DMS53 (cell line): ENCODE measurements around the gene GREB1.

ENCODE experiments used
- DNase-seq: peaks from one replicate; lab custom pipeline; 2025; lab: John Stamatoyannopoulos, UW

Gene GREB1

DNA sequence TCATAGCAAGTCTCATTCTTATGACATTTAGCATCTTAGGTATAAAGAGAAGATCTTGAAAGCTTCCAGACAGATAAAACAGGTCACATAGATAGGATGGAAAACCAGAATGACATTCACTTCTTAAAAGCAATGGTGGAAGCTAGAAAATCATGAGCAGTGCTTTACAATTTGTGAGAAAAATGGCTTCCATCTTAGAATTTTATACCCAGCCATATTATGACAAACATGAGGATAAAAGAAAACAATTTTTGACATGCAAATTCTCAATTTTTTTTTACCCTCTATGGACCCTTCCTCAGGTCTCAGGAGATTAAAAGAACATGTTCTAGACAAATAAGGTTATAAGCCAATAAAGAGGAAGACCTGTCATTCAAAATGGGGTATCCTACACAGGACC, 129.0 kb downstream of the GREB1 start:
- DNase-seq = no peak

DNA sequence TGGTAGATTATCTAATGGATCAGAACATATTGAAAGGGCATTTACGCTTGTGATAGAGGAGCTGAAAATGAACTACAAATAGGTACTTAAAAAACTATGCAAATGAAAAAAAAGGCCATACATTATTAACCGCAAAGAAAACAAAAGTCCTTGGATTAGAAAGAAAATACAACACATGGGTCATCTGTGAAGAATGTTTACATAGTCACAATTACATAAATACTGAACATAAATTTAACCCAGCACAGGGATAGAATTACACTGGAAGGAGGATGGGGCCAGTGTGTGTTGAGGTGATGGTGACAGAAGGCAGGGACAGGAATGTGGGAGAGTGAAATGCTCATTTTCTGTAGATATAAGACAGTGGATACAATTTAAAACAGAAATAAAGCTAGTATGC, 129.6 kb downstream of the GREB1 start:
- peak; percentile 49 for DNase-seq

DNA sequence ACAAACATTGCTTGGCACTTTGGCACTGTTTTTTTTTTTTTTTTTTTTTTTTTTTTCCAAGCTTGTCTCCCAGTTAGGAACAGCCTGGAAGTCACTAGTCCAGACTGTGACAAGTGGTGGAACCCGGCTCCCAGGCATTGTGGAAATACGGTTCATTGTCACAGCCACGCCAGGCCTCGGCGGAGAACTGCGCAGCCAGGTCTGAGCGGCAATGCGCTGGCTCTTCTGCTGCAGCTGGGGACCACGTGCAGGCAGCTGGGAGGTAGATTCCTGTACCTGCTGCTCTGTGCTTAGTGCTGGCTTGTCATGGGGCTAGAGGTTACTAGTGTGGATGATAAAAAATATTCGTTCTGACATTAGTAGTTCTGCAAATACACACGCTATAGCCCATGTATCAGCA, 131.2 kb downstream of the GREB1 start:
- DNase-seq = no peak

DNA sequence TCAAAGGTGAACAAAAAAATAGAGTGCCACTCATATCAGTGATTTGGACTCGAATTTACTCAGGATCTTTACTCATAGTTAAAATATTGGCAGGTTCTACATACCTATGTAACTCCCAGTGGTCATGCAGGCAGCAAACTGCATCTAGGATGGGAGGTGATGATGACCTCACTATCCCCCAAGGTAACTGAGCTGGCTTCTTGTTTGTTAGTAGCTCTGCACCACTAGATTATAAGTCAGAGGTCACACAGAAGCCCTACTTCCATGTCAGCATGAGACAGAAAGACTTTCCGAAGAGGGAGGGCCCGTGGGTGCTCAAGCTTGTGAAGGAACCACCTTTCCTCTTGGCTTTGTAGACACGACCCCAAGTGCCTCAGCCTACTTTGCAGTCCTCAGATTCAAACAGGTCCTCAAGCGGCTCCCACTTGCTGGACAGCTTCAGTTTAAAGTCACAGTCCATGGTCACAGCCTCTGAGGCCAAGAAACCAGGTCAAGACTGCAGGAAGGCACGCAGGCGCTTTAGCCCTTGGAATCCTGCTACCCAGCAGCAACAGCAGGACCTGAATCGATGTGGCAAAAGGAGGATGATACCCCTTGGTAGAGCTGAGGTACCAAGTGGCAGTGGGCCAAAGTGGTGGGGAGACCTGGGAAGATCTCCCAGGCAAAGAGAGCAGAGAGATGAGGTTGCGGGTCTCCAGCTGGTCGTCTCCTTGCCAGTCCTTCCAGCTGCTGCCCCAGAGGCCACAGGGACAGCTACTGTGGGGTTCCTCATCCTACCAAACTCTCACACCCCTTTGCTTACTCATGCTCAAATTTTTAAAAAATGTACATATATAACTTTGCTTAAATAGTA, 131.9 kb downstream of the GREB1 start:
- DNase-seq = no peak

DNA sequence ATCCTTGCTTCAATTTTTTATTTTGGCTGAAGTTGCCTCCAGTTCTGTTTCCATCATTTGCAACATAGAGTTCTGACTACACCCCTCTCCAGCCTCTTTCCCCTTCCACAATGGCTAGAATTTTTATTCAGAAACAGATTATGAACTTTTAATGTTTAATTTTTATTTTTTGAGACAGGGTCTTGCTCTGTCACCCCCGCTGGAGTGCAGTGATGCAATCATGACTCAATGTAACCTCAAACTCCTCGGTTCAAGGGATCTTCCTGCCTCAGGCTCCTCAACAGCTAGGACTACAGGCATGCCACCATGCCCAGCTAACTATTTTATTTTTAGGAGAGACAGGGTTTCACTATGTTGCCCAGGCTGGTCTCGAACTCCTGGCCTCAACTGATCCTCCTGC, 133.3 kb downstream of the GREB1 start:
- no peak for DNase-seq

DNA sequence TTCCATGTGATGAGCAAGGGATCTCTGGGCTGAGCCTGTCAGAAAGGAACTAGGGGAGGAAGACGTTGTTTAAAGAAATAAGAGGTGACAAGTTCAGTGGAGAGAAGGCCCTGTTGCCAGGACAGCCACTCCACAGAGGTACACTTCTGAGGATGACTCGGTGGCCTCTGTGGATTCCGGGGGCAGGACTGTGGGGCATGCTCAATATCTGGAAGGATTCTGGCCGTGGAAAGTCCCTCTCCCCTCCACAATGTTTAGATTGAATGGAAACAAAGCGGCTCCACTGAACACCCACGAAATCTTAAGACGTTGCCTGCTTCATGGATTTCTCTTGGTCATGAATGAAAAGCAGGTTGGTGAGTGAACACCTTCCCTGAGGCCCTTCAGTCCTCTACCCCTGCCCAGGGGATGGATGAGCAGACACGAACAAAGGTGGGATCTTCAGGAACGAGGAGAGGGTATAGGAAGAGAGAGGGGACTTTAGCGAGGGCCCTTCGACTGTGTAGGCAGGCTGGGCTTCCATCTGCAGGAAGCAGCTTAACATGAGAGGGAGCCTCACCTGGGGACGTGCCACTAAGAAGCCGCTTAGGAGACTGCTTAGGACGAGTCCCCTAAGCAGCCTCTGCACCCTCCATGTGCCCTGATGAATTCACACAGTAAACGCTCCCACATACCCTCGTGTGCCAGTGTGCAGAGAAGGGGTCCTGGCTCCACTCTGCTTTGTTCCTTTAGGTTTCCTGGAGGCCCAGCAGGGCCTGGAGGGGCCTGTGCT, 134.2 kb downstream of the GREB1 start:
- DNase-seq = no peak

DNA sequence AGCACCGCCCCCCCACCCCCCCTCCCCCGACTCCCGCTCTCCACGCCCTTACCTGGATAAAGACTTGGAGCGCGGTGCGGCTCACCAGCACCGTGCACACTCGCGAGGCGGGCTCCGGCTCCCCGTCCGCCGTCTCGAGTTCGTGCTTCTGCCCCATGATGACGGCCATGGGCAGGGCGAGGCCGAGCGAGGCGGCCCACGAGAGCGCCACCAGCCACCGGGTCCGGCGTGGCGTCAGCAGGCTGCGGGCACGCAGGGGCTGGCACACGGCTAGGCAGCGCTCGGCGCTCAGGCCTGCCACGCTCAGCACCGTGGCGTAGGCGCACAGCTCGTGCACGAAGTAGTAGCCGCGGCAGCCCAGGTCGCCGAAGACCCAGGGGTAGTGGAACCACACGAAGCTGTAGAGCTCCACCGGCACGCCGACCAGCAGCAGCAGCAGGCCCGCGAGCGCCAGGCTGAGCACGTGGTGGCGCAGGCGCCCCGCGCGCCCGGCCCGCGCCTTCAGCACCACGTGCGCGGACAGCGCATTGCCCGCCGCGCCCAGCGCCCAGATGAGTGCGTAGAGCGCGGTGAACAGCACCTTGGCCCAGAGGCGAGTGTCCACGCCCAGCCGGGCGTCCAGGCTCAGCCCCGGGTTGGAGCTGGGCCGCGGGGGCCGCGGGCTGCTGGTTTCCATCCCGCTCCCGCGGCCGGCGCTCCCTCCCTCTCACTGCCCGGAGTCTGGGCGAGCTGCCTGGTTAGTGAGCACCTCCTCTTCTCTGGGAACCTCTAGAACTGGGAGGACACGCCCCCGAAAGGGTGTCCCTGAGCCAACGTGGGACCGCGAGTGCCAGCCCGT, 135.8 kb downstream of the GREB1 start, which contains the start of gene NTSR2:
TSS of gene NTSR2 (minus strand) at position 742 of the 838 bp plus-strand sequence. CDS start at position 676, 66 bp downstream.
- peak; percentile 62 for DNase-seq

DNA sequence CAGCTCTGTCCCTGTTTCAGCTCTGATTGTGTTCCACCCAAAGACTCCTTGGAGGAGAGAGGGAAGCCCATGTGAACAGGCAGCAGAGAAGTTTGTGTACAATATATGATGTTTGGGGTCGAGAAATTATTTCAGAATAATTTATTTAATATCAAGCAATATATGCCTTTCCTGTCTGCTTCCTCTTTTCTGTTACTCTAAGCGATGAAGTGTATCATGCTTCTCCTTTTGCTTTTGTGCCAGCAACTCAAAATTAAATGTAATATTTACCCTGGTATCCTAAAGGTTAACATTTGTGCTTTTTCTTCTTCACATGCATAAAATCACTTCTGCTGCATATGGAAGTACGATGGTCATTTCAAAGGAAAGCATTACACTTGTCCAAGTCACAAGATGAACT, 138.6 kb downstream of the GREB1 start:
- DNase-seq = no peak

DNA sequence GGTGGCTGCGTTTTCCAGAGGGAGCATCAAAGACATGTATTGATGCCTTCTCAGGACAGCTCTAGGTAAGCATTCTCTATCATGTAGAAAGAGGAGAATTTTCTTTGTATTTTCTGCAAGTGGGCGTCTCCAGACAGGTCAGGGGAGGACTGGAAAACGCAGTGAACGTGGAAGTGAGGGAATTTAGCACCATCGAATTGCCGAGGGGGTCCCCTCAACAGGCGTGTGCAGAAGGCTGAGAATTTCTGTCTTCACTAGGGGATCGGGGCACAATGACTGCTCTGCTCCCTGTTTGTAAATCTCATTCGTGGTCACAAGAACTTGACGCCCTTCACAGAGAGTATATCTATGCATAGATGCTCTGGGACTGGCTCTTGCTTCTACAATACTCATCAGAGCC, 141.1 kb downstream of the GREB1 start:
- no peak for DNase-seq

DNA sequence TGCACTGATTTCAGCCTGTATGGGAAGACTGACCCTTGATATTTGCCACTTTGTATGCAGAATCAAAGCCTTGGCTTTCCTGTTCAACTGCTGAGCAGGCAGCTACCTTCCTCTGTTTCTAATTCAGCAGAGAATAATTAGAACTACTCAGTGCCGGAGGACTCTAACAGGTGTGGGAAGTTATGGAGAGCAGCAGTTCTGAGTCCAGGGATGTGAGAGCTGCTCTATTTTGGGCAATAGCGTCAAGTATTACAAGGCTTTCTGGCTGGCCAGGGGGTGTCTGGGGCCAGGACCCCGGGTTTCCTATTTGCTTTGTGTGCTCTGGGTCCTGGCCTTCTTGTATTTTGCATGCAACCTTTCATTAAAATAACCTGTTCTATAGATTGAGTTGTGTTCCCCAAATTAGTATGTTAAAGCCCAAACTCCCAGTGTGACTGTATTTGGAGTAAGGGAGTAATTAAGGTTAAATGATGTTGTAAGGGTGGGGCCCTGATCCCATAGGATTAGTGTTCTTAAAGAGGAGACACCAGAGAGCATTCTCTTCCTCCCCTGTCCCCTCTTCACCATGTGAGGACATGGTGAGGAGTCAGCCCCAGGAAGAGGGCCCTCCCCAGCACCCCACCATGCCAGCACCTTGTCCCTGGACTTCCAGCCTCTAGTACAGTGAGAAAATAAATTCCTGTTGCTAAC, 141.7 kb downstream of the GREB1 start:
- DNase-seq = no peak

DNA sequence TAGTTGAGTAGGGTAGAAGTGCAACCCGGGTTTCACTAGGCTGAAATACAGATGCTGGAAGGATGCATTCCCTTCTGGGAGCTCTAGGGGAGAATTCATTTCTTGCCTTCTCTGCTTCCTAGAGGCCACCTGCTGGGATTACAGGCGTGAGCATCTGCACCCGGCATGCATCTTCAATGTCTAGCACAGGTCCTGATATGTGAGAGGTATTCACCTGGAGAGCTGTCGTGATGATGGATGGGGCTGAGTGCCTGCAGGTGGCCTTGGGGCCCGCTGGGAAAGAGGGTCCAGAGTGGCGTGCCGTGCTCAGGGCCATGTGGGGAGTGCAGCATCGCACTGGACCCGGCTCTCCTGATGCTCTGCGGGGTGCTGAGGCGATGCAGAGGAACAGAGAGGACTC, 142.8 kb downstream of the GREB1 start:
- peak; percentile 79 for DNase-seq

DNA sequence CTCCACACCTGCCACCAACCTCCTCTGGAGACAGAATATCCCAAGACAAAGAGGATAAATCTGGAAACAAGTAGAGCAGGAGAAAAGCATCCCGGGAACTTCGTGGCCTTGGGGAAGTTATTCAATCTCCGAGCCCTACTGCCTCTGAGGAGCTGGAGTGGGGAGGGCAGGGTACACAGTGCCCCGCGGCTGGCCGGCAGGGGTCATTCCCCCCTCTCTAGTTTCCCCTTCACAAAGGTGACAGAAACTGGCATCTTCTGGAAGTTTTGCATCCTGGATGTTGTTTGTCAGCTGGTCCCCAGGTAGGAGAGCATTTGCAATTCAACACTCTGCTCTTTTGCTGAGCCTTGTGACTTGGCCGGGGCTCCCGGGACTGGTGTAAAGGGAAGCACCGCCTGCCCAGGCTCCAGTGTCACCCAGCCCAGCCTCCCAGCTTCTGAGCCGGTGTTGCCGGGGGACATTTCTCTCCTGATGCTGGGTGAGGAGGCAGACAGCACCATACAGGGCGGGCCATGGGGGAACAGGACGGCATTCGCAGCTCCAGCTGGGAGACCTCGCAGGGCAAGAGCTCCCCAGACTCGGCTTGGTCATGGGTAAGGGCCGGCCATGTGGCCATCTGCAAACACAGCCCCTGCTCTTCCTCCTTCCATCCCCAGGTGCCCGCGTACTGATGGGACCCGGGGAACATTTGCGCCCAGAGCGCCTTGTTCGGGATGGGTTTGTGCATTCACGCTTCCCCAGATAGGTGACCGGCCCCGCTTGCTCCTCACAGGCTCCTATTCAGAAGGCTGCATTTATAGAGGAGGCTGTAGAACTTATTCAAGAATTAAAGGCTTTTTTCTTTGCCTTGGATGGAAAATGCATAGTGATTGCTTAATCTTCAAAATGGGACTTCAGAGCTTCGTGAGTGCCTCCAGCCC, 143.6 kb downstream of the GREB1 start:
- DNase-seq = no peak

DNA sequence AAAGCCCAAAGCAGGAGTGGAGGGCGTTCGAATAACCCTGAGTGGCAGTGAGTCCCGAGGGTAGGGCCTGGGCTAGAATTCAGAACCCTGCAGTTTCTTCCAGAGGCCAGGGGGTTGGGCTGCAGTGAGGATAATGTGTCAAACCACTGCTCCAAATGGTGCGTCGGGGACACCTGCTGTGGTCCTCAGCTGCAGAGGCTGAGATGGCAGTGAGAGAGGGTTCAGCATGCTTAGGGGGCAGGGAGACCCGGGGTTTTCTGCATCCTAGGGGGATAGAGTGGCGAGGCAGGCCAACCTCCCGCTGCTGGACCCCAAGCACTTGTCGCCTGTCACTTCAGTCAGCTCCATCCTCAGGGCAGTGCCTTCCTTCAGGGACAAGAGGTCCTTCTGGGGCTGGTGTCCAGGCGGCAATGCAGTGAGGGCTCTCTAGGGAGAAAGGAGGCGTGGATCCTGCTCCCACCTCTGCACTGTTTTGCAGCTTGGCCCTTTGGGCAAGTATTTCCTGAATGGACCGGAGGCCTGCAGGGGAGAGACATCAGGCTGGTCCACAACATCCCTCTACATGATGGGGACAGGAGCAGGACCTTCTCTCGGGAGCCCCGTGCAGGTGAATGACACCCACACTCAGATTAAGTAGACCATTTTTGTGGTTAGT, 144.6 kb downstream of the GREB1 start:
- no peak for DNase-seq

DNA sequence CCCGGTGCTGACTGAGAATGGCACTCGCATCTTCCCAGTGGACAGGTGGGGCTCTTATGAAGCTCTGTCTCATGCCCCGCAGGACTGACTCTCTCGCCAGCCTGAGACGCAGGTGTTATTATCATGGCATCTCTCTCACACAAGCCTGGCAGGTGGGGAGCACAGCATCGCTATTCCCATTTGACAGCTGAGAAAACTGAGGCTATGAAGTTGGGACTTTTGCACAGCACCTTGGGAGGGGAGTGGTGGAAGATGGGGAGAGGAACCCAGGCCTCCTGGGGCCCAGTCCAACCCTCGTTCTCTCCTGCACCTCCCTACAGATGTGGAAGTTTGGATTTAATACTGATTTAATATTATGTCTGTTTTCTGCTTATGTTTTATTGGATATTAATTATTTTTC, 145.2 kb downstream of the GREB1 start:
- no peak for DNase-seq

DNA sequence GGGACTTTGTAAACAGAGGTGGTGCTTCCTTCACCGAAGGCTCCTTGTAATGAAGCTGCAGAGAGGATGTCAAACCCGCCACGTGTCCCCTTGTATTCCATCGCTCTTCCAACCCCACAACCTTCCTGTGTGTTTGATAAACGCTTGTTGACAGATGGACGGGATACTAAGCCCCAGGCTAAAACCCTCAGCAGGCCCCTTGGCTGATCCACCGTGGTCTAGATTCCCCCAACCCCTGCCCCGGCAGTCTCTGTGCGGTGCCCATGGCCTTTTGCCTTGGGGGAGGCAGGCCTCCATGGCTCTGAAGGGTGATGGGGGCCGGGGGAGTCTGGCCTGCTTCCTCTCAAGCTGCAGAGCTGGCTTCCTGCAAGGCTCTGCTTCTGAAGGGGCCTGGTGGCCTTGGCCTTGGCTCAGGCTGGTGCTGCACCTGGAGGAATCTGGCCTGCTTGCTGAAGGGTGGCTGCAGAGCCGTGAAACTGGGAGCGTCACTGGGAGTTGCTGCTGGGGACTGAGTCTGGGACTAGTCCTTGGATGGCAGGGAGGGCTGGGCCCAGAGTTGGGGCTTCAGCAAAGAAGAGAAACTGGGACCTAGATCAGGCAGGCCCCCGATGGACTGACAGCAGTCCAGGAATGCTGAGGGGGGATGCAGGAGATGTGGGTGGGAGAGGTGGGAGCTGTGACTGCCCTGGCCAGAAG, 145.8 kb downstream of the GREB1 start:
- no peak for DNase-seq

DNA sequence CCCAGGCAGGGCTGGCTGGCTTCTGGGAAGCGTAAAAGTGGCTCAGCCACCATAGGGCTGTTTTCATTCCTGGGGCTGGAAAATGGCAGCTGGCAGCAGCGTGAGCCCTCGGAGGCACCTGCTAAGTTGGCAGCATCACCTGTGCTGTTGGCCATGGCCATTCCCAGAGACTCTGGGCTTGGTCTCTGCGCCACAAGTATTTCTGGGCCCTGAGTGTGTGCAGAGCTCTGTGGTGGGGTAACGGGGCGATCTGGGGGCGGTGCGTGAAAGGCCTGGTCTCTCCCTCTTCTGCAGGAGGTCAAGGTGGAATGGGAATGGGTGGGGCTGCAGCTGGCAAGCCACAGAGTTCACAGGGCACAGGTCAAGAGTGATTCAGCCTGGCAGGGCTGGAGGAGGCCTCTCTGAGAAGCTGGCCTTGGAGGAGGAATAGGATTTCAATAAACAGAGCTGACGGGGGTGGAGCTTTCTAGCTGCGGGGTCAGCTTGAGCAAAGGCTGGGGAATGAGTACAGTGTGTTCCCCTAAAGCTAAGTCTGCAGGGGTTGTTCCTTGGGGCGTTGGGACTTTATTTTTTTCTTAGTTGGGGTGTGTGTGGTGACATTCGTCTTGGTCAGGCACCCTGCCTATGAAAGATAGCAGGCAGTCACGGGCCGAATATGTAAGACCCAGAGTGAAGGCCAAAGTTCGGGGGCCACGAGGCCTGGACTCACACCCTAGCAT, 146.5 kb downstream of the GREB1 start:
- no peak for DNase-seq

DNA sequence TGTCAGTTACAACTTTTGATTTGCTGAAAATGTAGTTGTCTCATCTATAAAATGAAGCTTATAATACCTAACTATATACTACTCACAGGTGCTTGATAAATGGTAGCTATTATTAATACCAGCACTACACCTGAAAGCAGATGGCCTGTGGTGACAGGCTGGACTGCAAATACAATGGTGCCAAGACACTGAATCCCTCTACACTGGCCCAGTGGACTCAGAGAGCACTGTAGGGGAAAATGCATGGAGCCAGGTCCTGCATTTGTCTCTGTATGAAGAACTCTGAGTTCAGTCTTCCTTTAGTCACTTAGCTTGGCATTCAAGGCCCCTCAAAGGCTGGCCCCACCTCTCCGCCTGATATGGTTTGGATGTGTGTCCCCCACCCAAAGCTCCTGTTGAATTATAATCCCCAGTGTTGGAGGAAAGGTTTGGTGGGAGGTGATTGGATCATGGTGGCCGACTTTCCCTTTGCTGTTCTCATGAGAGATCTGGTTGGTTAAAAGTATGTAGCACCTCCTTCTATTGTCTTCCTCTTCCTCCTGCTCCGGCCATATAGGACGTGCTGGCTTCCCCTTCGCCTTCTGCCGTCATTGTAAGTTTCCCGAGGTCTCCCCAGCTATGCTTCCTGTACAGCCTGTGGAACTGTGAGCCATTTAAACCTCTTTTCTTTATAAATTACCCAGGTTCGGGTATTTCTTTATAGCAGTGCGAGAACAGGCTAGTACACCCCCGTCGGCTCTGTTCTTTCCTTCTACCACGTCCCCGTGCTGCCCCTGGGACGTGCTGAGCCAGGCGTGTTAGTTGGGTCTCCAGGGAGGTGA, 147.3 kb downstream of the GREB1 start:
- DNase-seq = no peak
